Fibroblast of skin of right quadriceps (primary cell): ENCODE measurements around the gene MCEE.
"Not testable (repeated sequence)": the region's sequence is repeated elsewhere in the genome, so short reads cannot be mapped to it uniquely, and the experiment has no call there.

ENCODE experiments used
- DNase-seq: peaks from one replicate; pipeline ENCODE4 v3.0.0-alpha.2; 2013

The MCEE gene

GRCh38 chr2:71130152-71130904 lies at the start of gene MCEE, which contains the start of gene MPHOSPH10:
Gene MCEE (minus strand): TSS chr2:71130229. CDS start chr2:71130219, 10 bp downstream.
Gene MPHOSPH10 (plus strand): TSS chr2:71130634. CDS start chr2:71130666, 32 bp downstream.
- DNase-seq: peak; percentile 90

GRCh38 chr2:71178836-71179235 lies 48.8 kb upstream of the MCEE start:
- DNase-seq: not testable (repeated sequence)

GRCh38 chr2:71174207-71174606 lies 44.2 kb upstream of the MCEE start:
- DNase-seq: no peak

- DNase-seq: no peak
Observed at GRCh38 chr2:71173096-71173495, 43.1 kb upstream of the MCEE start.

- DNase-seq: no peak
Observed at GRCh38 chr2:71166812-71167211, 36.8 kb upstream of the MCEE start.

- DNase-seq: peak; percentile 34
Observed at GRCh38 chr2:71157124-71157793, 27.2 kb upstream of the MCEE start.

- DNase-seq: peak; percentile 48
Observed at GRCh38 chr2:71156573-71156972, 26.5 kb upstream of the MCEE start.

- DNase-seq: no peak
Observed at GRCh38 chr2:71155846-71156245, 25.8 kb upstream of the MCEE start.

GRCh38 chr2:71154798-71155197 lies 24.8 kb upstream of the MCEE start:
- no peak for DNase-seq

- DNase-seq: no peak
Observed at GRCh38 chr2:71154279-71154678, 24.2 kb upstream of the MCEE start.

GRCh38 chr2:71153585-71154224 lies 23.7 kb upstream of the MCEE start:
- DNase-seq: no peak

- no peak for DNase-seq
Observed at GRCh38 chr2:71151620-71152019, 21.6 kb upstream of the MCEE start.

GRCh38 chr2:71150082-71150816 lies 20.2 kb upstream of the MCEE start:
- no peak for DNase-seq

GRCh38 chr2:71148506-71149063 lies 18.6 kb upstream of the MCEE start:
- DNase-seq: no peak

- DNase-seq: no peak
Observed at GRCh38 chr2:71143782-71144181, 13.8 kb upstream of the MCEE start.

GRCh38 chr2:71136174-71136573 lies 6.1 kb upstream of the MCEE start:
- no peak for DNase-seq

- no peak for DNase-seq
Observed at GRCh38 chr2:71133603-71134002, 3.6 kb upstream of the MCEE start.

- DNase-seq: not testable (repeated sequence)
Observed at GRCh38 chr2:71131387-71132166, 1.5 kb upstream of the MCEE start.

- DNase-seq: peak; percentile 4
Observed at GRCh38 chr2:71130905-71131244, 846 bp upstream of the MCEE start.

- no peak for DNase-seq
Observed at GRCh38 chr2:71129902-71130151, 202 bp downstream of the MCEE start.

GRCh38 chr2:71129114-71129901 lies 721 bp downstream of the MCEE start:
- DNase-seq: peak; percentile 22

GRCh38 chr2:71126957-71127356 lies 3.1 kb downstream of the MCEE start:
- DNase-seq: no peak
